Heart right ventricle (tissue), 16 donors: ENCODE data around the gene FAM83D. TPM values are rescaled to one million over a fixed set of nuclear protein-coding genes. Genes with fewer than 3 reads are reported as not detected.

ENCODE experiments used
- ATAC-seq, 8 donors: fragments of 200-7000 bp; cut with Tn5 transposase; one replicate each; pipeline ENCODE4 v1.9.1; 2020; ENCODE audit warnings: mild to moderate bottlenecking in 8 of 8, moderate library complexity in 8 of 8, moderate number of reproducible peaks in 1 of 8
- DNase-seq, 2 donors: peaks; one replicate each; pipeline ENCODE4 v3.0.0-alpha.2; 2020
- H3K27ac ChIP-seq, 10 donors: fragments of 200-600 bp; sonication (generic) in 2 of 10; one replicate each; pipeline versions ENCODE4 v1.5.0 to v1.8.0; 2020 to 2022; ENCODE audit warnings: mild to moderate bottlenecking in 3 of 10
- H3K27me3 ChIP-seq, 7 donors: fragments of 200-600 bp; one replicate each; pipeline ENCODE4 v1.8.0; 2021 to 2022; ENCODE audit warnings: mild to moderate bottlenecking in 2 of 7
- H3K36me3 ChIP-seq, 9 donors: fragments of 200-600 bp; sonication (generic) in 1 of 9; one replicate each; pipeline versions ENCODE4 v1.5.0 to v1.8.0; 2020 to 2022; ENCODE audit warnings: mild to moderate bottlenecking in 2 of 9
- H3K4me1 ChIP-seq, 9 donors: fragments of 200-600 bp; sonication (generic) in 1 of 9; one replicate each; pipeline versions ENCODE4 v1.5.0 to v1.8.0; 2020 to 2022; ENCODE audit warnings: mild to moderate bottlenecking in 4 of 9
- H3K4me3 ChIP-seq, 10 donors: fragments of 200-600 bp; sonication (generic) in 2 of 10; one replicate each; pipeline versions ENCODE4 v1.5.0 to v1.8.0; 2020 to 2022; ENCODE audit warnings: mild to moderate bottlenecking in 7 of 10, moderate library complexity in 2 of 10
- H3K9me3 ChIP-seq, 11 donors: fragments of 200-600 bp in 10 of 11; sonication (generic) in 2 of 11; one replicate each; pipeline versions ENCODE4 v1.5.0 to v1.8.0; 2013 to 2022; ENCODE audit warnings: mild to moderate bottlenecking in 2 of 11, control low read depth in 1 of 11, moderate library complexity in 1 of 11
- CTCF ChIP-seq, 9 donors: fragments of 200-600 bp; sonication (generic) in 2 of 9; IDR thresholded peaks; one replicate each; pipeline versions ENCODE4 v1.5.0 to v1.8.0; 2021 to 2022; ENCODE audit warnings: antibody characterized with exemption in 9 of 9, mild to moderate bottlenecking in 5 of 9, moderate library complexity in 1 of 9
- WGBS, 2 donors: extraction: QIAGEN DNeasy Blood & Tissue Kit; methylation state at CpG; one replicate each; pipeline ENCODE4 v1.1.7; 2013; ENCODE audit warnings: inconsistent platforms in 1 of 2; 5-methylcytosine and 5-hydroxymethylcytosine counted together
- intact Hi-C, 10 donors: fragments of 100-400 bp; cut with DNase I; formaldehyde crosslinking; loops; one replicate each; pipeline versions ENCODE4 v1.11.1 to v1.14.2; 2022
- polyA plus RNA-seq, 2 donors: library from polyadenylated mRNA; stranded (reverse); fragments of 200-250 nt; gene quantifications; one replicate each; pipeline ENCODE4 v1.2.3, GENCODE V29; 2013
- total RNA-seq, 10 donors: library from RNA; stranded (reverse); fragmentation: NEBNext Ultra II Directional in 3 of 10; extraction: Animal tissue kit (Norgen Biotek cat#: 25700) in 3 of 10; gene quantifications; one replicate each; pipeline versions ENCODE4 v1.2.1 to v1.2.4, GENCODE V29; 2021 to 2023
- donor health status: Arrhythmogenic right ventricular cardiomyopathy.
- donor health status: ischemic (EF 13 %, LVEDD 7.1; RV severe dilation, severe dysfunction).
- donor health status: healthy with polysubstance abuse.
- donor health status: DM: no; HTN: yes; CAD: no.
- donor health status: DM: no; HTN: no; CAD: no.
- donor health status: ischemic (EF 25% LVEDD 6.9; RV normal size, moderate dysfunction).
- donor health status: ischemic (EF 25% LVEDD 5.7; RV mildly dilated, moderate dysfunction).
- donor health status: healthy.
- donor health status: DM: yes; HTN: yes; CAD: no.
- donor health status: Ischemic cardiomyopathy.
- donor health status: ischemic (EF 35%, LVEDD 5.7; RV mildly dilated, moderate dysfunction).
- donor health status: nonischemic (EF 11% LVEDD 7.7; RV severe dilation, severe dysfunction).
- donor health status: DM: yes; HTN: yes; CAD: no.
- donor health status: PGD.
- donor health status: ischemic (EF 29% LVEDD 5.4; RV normal size, mild dysfunction).
- donor health status: nonischemic (EF 23%, LVEDD 6.1; RV moderate dilation, normal function).

The FAM83D gene
- total and polyA plus RNA-seq, 12 donors = 0.12 to 2.8 (median 0.46) TPM

- Histone ChIP-seq H3K4me3 (no peak overlapping the region), H3K4me1 (peaks cover 0 to 30% (median 17%) of the 10 kb centered on the region in 9 donors), H3K36me3 (peaks cover 0 to 29% (median 0%) of the 10 kb centered on the region in 9 donors), H3K27ac (no peak overlapping the region), H3K27me3 (peaks cover 0 to 6% (median 0%) of the 10 kb centered on the region in 7 donors), H3K9me3 (no peaks in the 10 kb centered on the region)
- 94 to 96% methylated on average over 2 of the region's 2 CpGs for WGBS, 2 donors
- intact Hi-C loops = loop anchor here in 6 of 10 donors (5.0 to 10.0 kb wide), 2 partner anchors 120 to 123 kb away; no protein-coding TSS in a partner anchor
- ATAC-seq (no peak), DNase-seq (no peak)
- TF ChIP-seq CTCF (IDR thresholded peaks at IDR 0.05) = no peak
Measured at GRCh38 chr20:38924718-38925117, 1.5 kb upstream of the FAM83D start.

- H3K9me3 ChIP-seq = no peaks in the 10 kb centered on the region
- DNase-seq = no peak
- peaks cover 0 to 6% (median 0%) of the 10 kb centered on the region in 7 donors for H3K27me3 ChIP-seq
- intact Hi-C loops = loop anchor here in 9 of 10 donors (1.0 to 10.0 kb wide), 7 partner anchors 35 to 122 kb away; partner anchors contain the start of gene DHX35 (in 3 of the 9)
- peaks cover 0 to 30% (median 17%) of the 10 kb centered on the region in 9 donors for H3K4me1 ChIP-seq
- 10% methylated on average over 27 of the region's 27 CpGs for WGBS, 2 donors
- peak overlapping the region; percentile 33 to 74 (median 64) for H3K4me3 ChIP-seq
- no peak for TF ChIP-seq CTCF (IDR thresholded peaks at IDR 0.05)
- peak overlapping the region in 2 of 10 donors; percentile 30 to 69 for H3K27ac ChIP-seq
- peaks cover 0 to 6% (median 0%) of the 10 kb centered on the region in 9 donors for H3K36me3 ChIP-seq
- peak in 1 of 8 donors; percentile 1 for ATAC-seq
Measured at GRCh38 chr20:38926934-38927616, 858 bp downstream of the FAM83D start.

- no peaks in the 10 kb centered on the region for H3K9me3 ChIP-seq
- H3K36me3 ChIP-seq = peaks cover 0 to 3% (median 0%) of the 10 kb centered on the region in 9 donors
- H3K4me1 ChIP-seq = peaks cover 0 to 30% (median 17%) of the 10 kb centered on the region in 9 donors
- intact Hi-C loops = loop anchor here in 9 of 10 donors (2.0 to 10.0 kb wide), 5 partner anchors 35 to 121 kb away; partner anchors contain the start of gene DHX35 (in 2 of the 9)
- ATAC-seq (no peak), DNase-seq (no peak)
- peak overlapping the region in 1 of 10 donors; percentile 74 for H3K4me3 ChIP-seq
- 63 to 72% methylated on average over 5 of the region's 5 CpGs for WGBS, 2 donors
- TF ChIP-seq CTCF (IDR thresholded peaks at IDR 0.05) = no peak
- H3K27ac ChIP-seq = no peak overlapping the region
- H3K27me3 ChIP-seq = peaks cover 0 to 6% (median 0%) of the 10 kb centered on the region in 7 donors
Measured at GRCh38 chr20:38927902-38928578, 1.8 kb downstream of the FAM83D start.

GRCh38 chr20:38930242-38930569 lies 4.0 kb downstream of the FAM83D start:
- Histone ChIP-seq H3K9me3 (no peaks in the 10 kb centered on the region), H3K27me3 (peaks cover 0 to 6% (median 0%) of the 10 kb centered on the region in 7 donors), H3K27ac (no peak overlapping the region), H3K36me3 (no peaks in the 10 kb centered on the region), H3K4me3 (no peak overlapping the region), H3K4me1 (peaks cover 0 to 30% (median 17%) of the 10 kb centered on the region in 9 donors)
- 85 to 86% methylated on average over 1 of the region's 1 CpG for WGBS, 2 donors
- ATAC-seq (no peak), DNase-seq (no peak)
- no peak for TF ChIP-seq CTCF (IDR thresholded peaks at IDR 0.05)
- intact Hi-C loops = no loop called here
